G401 (cell line): ENCODE results near the gene C19orf47. TPM values are rescaled to one million over a fixed set of nuclear protein-coding genes. Genes with fewer than 3 reads are reported as not detected.
A peak's percentile ranks its signal among the peaks of the same experiment; 100 is the strongest.

Experiments
- DNase-seq: peaks from one replicate; pipeline ENCODE4 v3.0.0-alpha.2; 2015; ENCODE audit warnings: low spot score
- in situ Hi-C: cut with HindIII; loops from 2 replicates; pipeline ENCODE4 v1.10.0; 2016; ENCODE audit warnings: low sequenced_read_pairs, mixed read lengths
- total RNA-seq: library from RNA; depleted of rRNA; stranded (reverse); fragments of >200 nt; shearing (Covaris generic); gene quantifications from 2 replicates; pipeline ENCODE4 v1.2.3, GENCODE V29; 2014; rRNA removed

C19orf47 gene
- total RNA-seq: 7.7 and 22.5 TPM in 2 replicates

GRCh38 chr19:40348125-40348913, at the start of gene C19orf47, which contains the start of gene PLD3:
Gene C19orf47 (minus strand): TSS chr19:40348397. CDS start chr19:40341857, 6,540 bp downstream.
Gene PLD3 (plus strand): TSS chr19:40348695. CDS start chr19:40366484, 17,789 bp downstream.
- DNase-seq: peak; percentile 99
- in situ Hi-C loops: no loop called here

GRCh38 chr19:40397568-40397906, 49.3 kb upstream of the C19orf47 start:
- in situ Hi-C loops: no loop called here
- no peak for DNase-seq

- DNase-seq: no peak
- in situ Hi-C loops: no loop called here
These were observed 48.8 kb upstream of the C19orf47 start for GRCh38 chr19:40396886-40397567.

GRCh38 chr19:40395956-40396355, 47.8 kb upstream of the C19orf47 start:
- DNase-seq: no peak
- in situ Hi-C loops: no loop called here

- DNase-seq: no peak
- in situ Hi-C loops: no loop called here
These were observed 46.6 kb upstream of the C19orf47 start for GRCh38 chr19:40394816-40395210.

GRCh38 chr19:40393894-40394815, 46.0 kb upstream of the C19orf47 start:
- in situ Hi-C loops: no loop called here
- no peak for DNase-seq

GRCh38 chr19:40392894-40393517, 44.8 kb upstream of the C19orf47 start:
- DNase-seq: no peak
- in situ Hi-C loops: no loop called here

- in situ Hi-C loops: no loop called here
- DNase-seq: no peak
These were observed 43.9 kb upstream of the C19orf47 start for GRCh38 chr19:40392123-40392522.

- in situ Hi-C loops: no loop called here
- no peak for DNase-seq
These were observed 42.0 kb upstream of the C19orf47 start, which contains the start of gene HIPK4 for GRCh38 chr19:40390084-40390742. Gene HIPK4 (minus strand): TSS chr19:40390181. CDS start chr19:40389902, 279 bp downstream.

GRCh38 chr19:40389404-40390083, 41.3 kb upstream of the C19orf47 start:
- in situ Hi-C loops: no loop called here
- no peak for DNase-seq

- DNase-seq: no peak
- in situ Hi-C loops: no loop called here
These were observed 40.3 kb upstream of the C19orf47 start for GRCh38 chr19:40388481-40388880.

GRCh38 chr19:40387155-40387554, 39.0 kb upstream of the C19orf47 start:
- DNase-seq: no peak
- in situ Hi-C loops: no loop called here

- in situ Hi-C loops: no loop called here
- DNase-seq: no peak
These were observed 35.6 kb upstream of the C19orf47 start for GRCh38 chr19:40383668-40384248.

GRCh38 chr19:40381321-40381720, 33.1 kb upstream of the C19orf47 start:
- DNase-seq: no peak
- in situ Hi-C loops: no loop called here

GRCh38 chr19:40380199-40381037, 32.2 kb upstream of the C19orf47 start:
- in situ Hi-C loops: no loop called here
- peak; percentile 43 for DNase-seq

GRCh38 chr19:40379446-40380198, 31.4 kb upstream of the C19orf47 start:
- in situ Hi-C loops: no loop called here
- DNase-seq: no peak
